Left forelimb (tissue), 1 donor: Measurements from ENCODE around the gene ERP44.
"Not testable (repeated sequence)": the region's sequence is repeated elsewhere in the genome, so short reads cannot be mapped to it uniquely, and the experiment has no call there.

Experiments
- DNase-seq: peaks from one replicate; pipeline ENCODE4 v3.0.0-alpha.2; 2018; ENCODE audit warnings: low spot score

The ERP44 gene

DNA sequence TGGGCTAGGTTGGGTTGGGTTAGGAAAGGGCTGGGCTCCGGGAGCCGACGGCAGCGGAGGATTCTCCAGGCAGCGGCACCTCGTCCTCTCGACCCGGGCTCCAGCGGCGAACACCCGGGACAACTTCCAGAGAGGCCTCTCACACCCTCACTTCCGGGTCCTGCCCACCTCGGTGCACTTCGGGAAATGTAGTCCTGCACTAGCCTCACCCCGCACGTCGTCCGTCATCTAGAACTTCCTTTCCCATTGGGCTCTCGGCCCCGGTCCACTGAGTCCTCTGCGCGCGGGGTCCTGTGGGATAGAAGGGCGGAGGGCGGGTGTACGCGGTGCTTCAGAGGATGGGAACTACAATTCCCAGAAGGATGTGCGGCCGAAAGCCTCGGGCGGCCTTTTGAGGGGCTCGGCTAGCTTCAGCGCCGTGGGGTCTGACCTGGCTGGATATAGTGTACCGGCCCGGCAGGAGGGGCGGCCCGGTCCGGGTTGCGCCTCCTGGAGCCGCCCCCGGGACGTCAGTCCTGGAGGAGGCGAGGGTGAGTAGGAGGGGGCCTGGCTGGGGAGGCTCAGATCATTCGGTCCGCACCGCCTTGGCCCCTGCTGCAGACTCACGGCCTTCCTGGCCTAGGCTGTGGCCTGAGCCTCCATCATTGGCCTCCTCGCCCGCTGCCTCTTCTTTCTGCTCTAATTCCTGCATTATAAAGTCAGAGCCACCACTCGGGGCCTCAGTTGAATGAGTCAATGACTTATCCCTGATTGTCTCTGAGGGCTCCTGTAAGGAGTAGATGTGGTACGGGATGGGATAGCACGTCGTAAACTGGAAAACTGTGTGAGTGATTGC lies at the start of gene ERP44, which contains the start of gene INVS:
Gene ERP44 (minus strand): TSS at position 114 of the 835 bp plus-strand sequence. CDS start 160 bp downstream, outside the sequence.
Gene INVS (plus strand): TSS at position 357 of the 835 bp plus-strand sequence. CDS start 5,279 bp downstream, outside the sequence.
- peak; percentile 99 for DNase-seq

DNA sequence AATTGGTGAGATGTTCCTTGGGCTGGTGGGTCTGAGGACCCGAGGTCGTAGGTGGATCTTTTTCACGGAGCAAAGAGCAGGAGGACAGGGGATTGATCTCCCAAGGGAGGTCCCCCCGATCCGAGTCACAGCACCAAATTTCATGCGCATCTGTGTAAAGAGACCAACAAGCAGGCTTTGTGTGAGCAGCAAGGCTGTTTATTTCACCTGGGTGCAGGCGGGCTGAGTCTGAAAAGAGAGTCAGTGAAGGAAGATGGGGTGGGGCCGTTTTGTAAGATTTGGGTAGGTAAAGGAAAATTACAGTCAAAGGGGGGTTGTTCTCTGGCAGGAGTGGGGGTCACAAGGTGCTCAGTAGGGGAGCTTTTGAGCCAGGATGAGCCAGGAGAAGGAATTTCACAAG lies 47.2 kb upstream of the ERP44 start:
- DNase-seq: not testable (repeated sequence)

- DNase-seq: not testable (repeated sequence)
These were observed 46.6 kb upstream of the ERP44 start for GRCh38 chr9:100145167-100145934.

- not testable (repeated sequence) for DNase-seq
These were observed 43.1 kb upstream of the ERP44 start for GRCh38 chr9:100141862-100142261.

- DNase-seq: not testable (repeated sequence)
These were observed 41.5 kb upstream of the ERP44 start for GRCh38 chr9:100140303-100140702.

GRCh38 chr9:100136799-100137198 lies 38.0 kb upstream of the ERP44 start:
- DNase-seq: not testable (repeated sequence)

DNA sequence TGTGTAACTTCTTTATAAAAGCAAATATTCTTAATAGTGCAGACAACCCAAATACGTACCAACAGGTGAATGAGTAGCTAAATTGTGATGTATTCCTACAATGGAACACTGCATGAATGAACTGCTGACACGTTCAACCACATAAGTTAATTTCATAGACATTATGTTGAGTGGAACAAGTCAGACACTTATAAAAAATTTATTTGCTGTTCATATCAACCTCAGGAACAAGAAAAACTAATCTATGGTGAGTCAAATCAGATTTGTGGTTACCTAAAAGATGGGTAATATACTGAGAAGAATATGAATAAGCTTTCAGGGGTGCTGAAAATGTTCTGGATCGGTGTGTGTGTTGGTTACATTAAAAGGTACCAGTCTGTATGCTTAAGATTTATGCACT lies 35.9 kb upstream of the ERP44 start:
- DNase-seq: no peak

DNA sequence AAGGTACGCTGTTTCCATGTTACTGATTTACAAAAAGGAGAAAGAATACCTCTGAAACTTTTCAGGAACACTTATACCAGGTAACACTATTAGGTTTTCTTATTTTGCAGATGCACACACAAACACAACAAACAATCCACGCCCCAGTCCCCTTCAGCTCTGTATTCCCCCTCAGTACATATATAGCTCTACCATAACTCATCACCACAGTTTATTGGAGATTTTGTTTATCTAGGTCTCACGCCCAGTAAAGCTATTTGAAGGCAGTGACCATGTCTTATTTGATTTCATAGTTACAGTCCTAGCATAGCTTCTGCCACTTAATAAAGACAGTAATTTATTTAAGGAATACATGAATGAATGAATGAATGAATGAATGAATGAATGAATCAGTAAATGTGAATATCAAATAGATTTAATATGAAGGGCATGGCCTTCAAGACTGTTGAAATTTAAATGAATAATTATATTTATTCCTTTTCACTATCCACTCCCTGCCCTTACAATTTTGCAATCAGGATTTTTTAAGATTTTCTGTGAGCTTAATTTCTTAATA lies 33.2 kb upstream of the ERP44 start:
- DNase-seq: no peak

DNA sequence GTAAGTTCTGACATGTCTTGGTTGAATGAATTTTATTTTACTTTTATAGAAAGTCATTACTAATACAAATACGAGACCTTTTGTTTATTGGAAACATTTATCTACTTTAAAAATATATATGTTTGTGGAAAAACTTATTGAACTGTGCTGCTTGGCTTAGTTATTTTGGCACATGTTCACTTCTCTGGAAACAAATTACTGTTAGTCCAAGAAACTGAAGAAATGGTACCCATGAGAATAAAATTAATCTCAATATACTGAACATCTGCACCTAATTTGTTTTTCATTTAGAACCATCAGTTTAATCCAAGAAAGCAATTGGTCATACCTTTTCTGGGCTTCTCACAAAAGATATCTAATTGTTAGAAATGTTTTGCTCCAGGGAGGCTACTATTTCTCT lies 32.4 kb upstream of the ERP44 start:
- DNase-seq: no peak

DNA sequence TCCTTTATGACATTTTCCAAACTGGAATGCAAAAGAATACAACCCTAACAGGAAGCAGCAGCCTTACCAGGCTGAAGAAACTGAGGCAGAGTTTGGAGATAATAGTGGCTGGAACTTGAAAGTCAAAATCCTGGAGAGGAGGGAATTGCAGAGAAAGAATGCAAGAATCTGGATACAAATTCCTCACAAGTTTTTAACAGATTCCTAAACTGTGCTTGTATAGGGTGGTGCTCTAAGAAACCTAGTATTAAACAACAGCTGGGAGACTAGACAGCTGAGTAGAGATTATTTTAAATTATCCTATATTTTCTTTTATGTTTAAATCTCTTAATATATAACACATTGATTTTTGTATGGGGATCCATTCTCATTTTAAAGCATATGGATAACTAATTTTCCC lies 31.0 kb upstream of the ERP44 start:
- DNase-seq: no peak

GRCh38 chr9:100126423-100126822 lies 27.6 kb upstream of the ERP44 start:
- no peak for DNase-seq

DNA sequence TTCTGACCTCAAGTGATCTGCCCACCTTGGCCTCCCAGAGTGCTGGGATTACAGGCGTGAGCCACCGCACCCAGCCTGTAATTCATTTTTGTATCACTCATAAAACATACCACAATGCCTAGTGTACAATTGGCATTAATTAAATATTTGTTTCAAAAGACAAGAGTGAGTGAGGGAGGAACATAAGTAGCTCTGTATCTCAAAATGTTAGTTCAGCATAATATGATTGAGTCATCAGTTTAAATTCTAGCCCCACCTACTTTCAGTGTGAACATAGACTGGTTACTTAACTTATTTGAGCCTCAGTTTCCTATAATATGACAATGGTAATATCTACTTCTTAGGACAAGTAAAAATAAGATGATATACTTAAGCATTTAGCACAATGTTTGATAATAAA lies 27.1 kb upstream of the ERP44 start:
- no peak for DNase-seq

- no peak for DNase-seq
These were observed 26.4 kb upstream of the ERP44 start for GRCh38 chr9:100125236-100125635.

DNA sequence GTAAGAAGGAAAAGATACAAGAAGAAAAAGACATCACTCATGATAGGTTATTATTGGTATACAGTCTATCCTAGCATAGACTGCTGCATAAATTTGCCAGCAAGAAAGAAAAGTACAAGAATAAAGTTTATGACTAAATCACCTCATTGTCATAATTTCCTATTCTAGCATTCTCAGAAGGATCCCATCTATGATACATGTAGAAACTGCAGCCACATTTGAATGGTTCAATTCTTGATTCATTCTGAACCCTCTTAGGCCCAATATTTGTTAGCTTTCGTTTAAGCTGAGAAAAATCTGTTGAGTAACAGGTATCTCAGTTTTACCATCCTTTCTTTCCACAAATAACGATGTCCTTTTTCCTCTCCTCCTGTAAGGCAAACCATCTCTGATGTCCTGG lies 21.5 kb upstream of the ERP44 start:
- DNase-seq: no peak

DNA sequence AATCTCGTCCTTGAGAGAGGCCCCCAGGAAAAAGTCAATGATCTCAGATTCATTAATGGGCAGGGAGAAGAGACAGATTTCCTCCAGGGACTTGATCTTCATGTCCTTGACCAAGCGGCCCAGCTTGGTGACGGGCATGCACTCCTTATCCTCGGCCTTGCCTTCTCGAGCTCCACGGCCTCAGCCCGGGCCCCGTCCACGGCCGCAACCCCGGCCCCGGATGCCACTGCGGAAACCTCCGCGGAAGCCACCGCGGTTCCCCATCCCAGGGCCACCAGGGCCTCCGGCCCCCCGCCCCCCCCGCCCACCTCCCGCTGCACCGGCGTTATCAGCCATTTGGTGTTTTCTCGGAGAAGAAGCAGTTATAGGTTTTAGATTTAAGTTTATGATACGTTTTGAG lies 18.5 kb upstream of the ERP44 start:
- no peak for DNase-seq

DNA sequence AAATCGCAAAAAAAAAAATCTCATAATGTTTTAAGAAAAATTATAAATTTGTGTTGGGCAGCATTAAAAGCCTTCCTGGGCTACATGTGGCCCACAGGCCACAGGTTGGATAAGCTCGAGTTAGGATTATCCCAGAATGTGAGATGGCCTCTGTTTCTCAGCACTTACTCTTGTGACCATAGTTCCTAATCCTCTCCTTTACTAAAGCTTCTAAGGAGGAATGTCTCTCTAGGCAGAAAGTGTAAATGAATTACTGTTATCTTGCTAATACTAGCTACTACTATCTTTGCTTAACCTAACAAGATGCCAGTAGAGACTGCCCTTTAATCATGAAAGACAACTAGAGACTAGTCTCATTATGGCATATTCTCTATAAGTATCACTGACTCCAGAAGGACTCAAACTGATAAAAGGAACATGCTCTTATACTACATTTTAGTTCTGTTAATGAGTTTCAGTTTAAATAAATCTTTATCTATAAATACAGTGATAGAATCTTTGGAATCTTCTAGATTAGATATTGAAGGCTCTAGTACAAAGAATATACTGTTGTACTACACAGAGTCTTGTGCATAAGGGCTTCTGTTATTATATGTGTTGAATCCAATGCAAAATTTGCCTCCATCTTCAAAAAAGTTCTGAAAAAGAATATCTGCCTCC lies 14.0 kb upstream of the ERP44 start:
- no peak for DNase-seq

- DNase-seq: peak; percentile 84
These were observed 12.4 kb upstream of the ERP44 start for GRCh38 chr9:100111235-100111634.

DNA sequence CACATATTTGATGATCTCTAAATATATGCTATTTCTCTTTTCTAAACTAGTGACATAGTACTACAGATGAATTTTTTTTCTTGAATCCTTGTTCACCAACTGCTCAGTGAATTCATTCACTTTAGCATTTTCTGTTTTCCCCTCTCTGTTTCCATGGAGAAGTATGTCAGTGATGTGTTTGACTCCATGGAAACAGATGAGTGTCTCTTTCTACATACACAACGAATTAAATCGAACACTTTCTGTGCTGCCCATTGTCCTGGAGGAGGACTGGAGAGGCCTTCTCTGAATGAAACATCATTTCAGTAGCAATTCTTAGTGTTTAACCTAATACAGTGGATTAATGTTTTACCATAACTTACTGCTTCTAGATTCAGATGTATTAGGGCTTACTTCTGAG lies 9.8 kb upstream of the ERP44 start:
- DNase-seq: no peak

- DNase-seq: no peak
These were observed 7.8 kb upstream of the ERP44 start for GRCh38 chr9:100106616-100107015.

DNA sequence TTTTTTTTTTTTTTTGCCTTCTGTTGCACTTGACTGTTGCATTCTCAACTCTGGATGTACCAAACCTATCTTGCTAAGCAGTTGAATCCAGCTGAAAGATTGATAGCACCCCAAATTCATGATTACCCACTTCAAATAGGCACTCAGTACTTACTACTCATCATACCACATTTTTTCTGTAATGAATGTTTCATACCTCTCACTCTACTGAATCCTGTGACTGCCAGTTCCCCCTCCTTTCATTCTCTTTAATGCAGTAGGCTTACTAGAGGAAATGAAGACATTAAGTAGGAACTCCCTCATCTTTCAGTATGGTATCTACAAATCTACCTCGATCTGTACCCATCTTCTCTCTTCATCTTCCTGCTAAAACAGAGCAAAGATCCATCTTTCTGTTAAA lies 7.1 kb upstream of the ERP44 start:
- DNase-seq: no peak

DNA sequence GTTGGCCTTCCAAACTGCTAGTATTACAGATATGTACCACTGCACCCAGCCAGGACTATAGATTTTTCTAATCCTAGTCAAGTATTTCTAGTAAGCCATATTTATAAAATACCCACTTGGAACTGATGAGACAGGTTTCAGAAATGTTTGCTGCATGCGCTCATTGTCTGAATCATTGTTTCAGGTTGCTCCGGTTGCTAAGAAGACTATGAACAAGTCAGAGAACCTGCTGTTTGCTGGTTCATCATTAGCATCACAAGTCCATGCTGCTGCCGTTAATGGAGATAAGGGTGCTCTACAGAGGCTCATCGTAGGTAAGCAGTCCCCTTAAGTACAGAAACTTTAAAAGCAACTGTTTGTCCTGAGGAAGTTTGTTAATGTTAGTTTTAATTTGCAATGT lies 5.5 kb upstream of the ERP44 start:
- DNase-seq: no peak

DNA sequence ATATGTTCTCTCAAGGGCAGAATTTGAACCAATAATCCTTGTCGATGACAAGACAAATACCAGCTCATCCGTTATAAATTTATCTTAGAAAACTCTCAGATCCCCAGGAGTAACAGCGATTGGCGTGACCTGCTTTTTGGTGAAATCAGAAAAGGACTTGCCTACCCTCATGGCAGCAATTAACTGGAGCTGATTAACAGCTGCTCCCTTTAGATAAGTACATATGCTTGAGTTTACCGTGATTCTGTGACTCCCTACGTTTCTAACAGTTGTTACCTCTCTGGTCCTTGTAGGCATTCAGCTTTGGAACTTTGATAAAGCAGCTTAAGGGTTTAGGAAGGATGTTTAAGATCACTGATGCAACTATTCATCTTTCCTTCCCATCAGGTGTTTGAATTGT lies 2.8 kb upstream of the ERP44 start:
- no peak for DNase-seq
